Activated CD8-positive, alpha-beta memory T cell treated with anti-CD3 and anti-CD28 coated beads for 24 hours (primary cell): ENCODE data around the gene KRTAP10-6.
"Not testable (repeated sequence)": the region's sequence is repeated elsewhere in the genome, so short reads cannot be mapped to it uniquely, and the experiment has no call there.

Source experiments
- DNase-seq: peaks from one replicate; pipeline ENCODE4 v3.0.0-alpha.2; 2020

Gene KRTAP10-6, protein sequence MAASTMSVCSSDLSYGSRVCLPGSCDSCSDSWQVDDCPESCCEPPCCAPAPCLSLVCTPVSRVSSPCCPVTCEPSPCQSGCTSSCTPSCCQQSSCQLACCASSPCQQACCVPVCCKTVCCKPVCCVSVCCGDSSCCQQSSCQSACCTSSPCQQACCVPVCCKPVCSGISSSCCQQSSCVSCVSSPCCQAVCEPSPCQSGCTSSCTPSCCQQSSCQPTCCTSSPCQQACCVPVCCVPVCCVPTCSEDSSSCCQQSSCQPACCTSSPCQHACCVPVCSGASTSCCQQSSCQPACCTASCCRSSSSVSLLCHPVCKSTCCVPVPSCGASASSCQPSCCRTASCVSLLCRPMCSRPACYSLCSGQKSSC

GRCh38 chr21:44592446-44593311 lies at the start of gene KRTAP10-6:
TSS of gene KRTAP10-6 (minus strand) at chr21:44592505. CDS start at chr21:44592484, 21 bp downstream.
- no peak for DNase-seq

- DNase-seq: no peak
These were observed 48.5 kb upstream of the KRTAP10-6 start for GRCh38 chr21:44640761-44641160.

GRCh38 chr21:44639331-44639655 lies 47.0 kb upstream of the KRTAP10-6 start:
- DNase-seq: no peak

DNA sequence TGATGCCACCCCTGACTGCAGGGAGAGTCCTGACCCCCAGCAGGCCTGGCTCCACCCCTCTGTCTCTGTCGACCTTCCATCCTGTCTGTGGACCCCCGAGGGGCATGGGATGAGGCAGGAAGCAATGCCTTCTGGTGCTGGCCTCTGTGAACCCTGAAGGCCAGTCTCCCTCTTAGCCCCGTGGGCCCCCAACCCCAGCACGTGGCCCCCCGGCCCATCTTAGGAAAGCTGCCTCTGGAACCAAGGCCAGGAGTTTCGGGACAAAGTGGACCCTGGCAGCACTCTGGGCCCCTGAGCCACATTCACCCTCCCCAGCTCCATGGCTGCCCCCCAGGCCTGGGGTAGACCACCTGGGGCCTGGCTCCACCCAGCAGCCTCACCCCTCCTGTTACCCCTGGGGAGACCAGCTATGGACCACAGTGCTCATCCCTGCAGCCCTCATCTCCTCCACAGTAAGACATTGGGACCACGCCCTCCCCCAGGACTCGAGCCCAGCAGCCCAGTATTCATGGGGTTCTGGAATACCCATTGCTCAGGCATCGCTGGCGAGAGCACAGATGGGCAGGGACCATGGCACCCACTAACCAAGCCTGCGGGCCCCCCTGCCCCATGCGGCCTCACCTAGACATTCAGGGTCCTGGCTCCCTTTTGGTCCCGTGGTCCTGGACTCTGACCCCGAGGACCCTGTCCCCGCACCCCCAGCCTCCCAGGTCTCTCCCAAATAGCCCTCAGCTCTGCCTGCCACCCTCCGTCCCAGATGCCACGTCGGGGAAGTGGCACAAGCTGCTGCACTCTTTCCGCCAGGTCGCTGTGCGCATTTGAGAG lies 46.4 kb upstream of the KRTAP10-6 start:
- DNase-seq: not testable (repeated sequence)

DNA sequence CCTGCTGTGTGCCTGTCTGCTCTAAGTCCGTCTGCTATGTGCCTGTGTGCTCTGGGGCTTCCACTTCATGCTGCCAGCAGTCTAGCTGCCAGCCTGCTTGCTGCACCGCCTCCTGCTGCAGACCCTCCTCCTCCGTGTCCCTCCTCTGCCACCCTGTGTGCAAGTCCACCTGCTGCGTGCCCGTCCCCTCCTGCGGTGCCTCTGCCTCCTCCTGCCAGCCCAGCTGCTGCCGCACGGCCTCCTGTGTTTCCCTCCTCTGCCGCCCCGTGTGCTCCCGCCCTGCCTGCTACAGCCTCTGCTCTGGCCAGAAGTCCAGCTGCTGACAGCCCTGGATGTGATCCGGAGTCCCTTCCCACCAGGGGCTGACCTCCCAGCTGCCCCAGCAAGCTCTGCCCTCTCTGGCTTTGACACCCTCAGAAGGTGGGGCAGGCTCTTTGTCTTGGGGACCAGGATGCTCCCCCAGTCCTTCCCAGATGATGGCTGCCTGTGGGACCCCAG lies 45.6 kb upstream of the KRTAP10-6 start:
- DNase-seq: not testable (repeated sequence)

DNA sequence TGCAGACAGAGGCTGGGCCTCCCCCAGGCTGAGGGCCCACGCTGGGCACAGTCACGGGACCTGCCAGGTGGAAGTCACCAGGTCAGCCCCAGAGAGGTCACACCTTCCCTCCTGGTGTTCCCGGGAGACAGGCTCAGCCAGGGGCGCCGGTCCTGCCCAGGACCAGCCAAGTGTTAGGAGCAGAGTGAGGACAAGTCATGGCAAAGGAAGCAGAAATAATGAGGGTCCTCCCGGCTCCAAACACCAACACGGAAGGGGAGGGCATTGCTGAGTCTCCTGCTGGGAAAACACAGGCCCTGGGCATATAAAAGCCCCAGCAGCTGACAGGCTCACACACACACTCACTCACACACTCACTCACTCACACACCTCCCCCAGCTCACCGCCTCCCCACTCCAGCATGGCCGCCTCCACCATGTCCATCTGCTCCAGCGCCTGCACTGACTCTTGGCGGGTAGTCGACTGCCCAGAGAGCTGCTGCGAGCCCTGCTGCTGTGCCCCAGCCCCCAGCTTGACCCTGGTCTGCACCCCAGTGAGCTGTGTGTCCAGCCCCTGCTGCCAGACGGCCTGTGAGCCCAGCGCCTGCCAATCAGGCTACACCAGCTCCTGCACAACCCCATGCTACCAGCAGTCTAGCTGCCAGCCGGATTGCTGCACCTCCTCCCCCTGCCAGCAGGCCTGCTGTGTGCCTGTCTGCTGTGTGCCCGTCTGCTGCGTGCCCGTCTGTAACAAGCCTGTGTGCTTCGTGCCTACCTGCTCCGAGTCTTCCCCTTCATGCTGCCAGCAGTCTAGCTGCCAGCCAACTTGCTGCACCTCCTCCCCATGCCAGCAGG lies 44.9 kb upstream of the KRTAP10-6 start, which contains the start of gene KRTAP10-10:
KRTAP10-10 (plus strand) TSS at position 339 of the 833 bp plus-strand sequence; CDS start at position 401, 62 bp downstream.
- no peak for DNase-seq

DNA sequence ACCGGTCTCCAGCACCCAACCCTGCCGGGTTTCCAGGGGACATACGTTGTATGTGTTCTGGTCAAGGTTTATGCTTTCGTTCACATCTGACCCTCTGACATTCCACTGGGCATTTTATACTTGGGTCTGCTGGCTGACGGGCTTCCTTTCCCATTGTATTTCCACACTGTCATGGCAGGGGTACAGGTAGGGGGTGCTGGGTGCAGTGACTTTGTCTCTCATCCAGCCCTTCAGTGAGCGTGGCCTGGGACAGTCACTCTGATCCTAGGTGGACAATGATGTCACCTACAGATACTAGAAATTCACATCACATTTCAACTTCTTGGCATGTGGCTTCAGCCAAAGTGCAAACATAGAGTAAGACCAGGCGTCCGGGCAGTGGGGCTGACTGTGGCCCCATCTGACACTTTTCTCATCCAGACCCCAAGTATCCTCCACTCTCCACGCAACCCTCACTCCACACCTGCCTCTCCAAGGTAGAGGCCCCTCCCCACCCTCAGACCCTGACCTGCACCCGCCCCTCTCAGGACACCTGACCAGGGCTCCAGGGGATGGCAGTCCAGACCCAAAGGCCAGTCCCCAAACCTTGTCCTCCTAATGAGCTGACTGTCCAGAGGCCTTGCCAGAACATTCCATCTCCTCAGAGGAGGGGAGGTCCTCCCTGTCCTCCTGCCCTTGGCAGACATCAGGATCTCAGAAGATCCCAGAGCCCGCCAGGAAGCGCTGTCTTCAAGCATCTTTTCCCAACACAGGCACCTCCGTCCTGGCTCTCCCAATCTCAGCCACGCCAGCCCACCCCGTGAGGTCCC lies 44.1 kb upstream of the KRTAP10-6 start:
- DNase-seq: no peak

DNA sequence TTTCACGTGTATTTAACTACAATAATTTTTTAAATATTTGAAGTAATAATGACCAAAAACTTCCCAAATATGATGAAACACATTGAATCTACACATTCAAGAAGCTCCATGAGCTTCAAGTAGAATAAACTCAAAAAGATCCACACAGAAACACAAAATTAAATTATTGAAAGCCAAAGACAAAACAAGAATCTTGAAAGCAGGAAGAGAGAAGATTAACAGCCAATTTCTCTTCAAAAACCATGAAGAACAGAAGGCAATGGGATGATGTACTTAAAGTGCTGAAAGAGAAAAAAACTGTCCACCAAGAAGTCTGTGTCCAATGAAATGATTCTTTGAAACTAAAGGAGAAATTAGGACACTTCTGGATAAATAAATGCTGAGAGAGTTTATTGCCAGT lies 39.8 kb upstream of the KRTAP10-6 start:
- no peak for DNase-seq

DNA sequence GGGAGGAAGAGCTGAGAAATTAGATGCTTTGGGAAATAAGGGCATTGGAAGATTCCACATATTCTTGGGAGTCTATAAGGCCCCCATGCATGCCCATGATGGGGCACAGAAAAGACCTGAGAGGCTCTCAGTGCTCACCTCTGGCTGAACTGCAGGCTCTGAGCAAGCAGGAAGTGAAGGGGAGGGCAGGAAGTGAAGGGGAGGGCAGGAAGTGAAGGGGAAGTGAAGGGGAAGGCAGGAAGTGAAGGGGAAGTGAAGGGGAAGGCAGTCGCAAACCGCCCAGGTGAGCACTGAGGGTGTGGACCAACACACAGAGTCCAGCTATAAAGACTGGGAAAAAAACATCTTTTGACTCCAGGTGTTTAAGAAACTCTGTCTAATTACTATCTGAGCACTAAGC lies 38.1 kb upstream of the KRTAP10-6 start:
- no peak for DNase-seq

DNA sequence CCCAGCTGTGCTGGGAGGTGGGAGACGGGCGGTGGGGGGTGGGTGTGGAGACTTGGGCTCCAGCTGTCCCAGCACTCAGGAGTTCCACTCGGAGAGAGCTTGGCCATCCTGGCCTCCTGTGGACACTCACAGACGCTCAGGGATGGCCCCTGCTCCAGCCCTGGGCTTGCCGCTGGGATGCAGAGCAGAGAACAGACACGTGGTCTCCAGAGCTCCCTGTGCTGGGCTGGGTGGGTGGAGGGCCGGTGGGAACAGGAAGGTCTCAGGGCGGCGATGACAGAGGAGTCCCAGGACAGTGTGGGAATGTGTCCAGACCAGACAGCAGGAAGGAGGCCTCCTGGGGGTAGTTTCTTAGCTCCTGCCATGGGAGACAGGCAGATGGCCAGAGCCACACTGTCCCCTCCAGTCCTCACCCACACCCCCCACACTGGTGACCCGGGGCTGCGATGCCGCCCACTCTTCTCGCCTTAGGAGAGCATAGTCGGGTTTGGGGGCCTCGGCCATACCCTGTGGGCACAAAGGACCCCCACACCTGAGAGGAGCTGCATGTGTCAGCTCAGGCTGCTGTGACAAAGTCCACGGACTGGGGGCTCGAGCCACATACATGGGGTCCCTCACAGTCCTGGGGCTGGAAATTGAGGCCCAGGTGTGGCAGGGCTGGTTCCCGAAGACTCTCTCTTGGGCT lies 36.5 kb upstream of the KRTAP10-6 start:
- no peak for DNase-seq

DNA sequence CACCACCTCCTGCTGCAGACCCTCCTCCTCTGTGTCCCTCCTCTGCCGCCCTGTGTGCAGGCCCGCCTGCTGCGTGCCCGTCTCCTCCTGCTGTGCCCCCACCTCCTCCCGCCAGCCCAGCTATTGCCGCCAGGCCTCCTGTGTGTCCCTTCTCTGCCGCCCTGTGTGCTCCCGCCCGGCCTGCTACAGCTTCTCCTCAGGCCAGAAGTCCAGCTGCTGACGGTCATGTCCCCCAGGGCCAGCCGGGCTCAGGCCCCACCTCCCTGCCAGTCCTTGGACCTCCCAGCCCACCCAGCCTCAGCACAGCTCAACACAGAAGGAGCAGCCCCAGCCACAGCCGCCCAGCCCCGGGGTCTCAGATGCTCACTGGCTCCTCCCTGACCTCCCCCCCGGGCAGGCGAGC lies 35.5 kb upstream of the KRTAP10-6 start:
- DNase-seq: not testable (repeated sequence)

- not testable (repeated sequence) for DNase-seq
These were observed 35.0 kb upstream of the KRTAP10-6 start for GRCh38 chr21:44627181-44627822.

GRCh38 chr21:44626673-44627143 lies 34.4 kb upstream of the KRTAP10-6 start, which contains the start of gene KRTAP10-9:
TSS of gene KRTAP10-9 (plus strand) at chr21:44627093. CDS start at chr21:44627172, 79 bp downstream.
- no peak for DNase-seq

DNA sequence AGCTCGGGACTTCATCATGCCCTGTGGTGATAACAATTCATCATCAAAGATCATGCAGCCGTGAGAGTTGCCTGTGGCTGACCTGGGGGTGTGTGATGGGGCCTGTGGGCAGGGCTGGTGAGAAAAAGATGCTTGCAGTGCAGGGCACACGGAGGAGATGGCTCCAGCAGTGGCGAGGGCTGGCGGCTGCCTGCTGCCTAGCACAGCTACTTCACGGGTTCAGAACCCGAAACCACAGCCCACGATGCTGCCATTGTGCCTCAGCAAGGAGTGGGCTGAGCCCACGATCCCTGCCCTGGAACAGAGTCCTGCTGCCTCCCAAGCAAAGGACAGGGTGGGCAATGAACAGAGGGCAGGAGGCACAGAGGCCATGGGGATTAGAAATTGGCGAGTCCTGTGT lies 34.0 kb upstream of the KRTAP10-6 start:
- DNase-seq: no peak

DNA sequence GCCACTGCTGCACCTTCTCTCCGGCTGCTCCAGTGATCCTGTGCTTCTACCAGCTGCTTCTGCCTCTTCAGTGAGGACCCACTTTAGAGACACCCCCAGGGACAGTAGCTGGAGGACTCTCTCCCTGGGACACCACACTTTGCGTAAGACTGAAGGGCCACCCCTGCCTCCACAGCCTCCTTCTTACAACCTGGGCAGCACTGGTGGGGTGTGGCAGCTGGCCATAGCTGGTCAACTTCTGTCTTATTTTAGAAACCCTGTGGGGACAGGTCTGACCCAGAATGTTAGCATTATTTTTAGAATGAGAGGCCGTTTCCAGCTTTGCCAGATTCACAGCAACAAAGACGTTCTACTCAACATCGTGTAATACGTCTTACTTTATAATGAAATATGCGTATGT lies 33.5 kb upstream of the KRTAP10-6 start:
- no peak for DNase-seq

GRCh38 chr21:44623575-44623974 lies 31.3 kb upstream of the KRTAP10-6 start:
- DNase-seq: no peak

DNA sequence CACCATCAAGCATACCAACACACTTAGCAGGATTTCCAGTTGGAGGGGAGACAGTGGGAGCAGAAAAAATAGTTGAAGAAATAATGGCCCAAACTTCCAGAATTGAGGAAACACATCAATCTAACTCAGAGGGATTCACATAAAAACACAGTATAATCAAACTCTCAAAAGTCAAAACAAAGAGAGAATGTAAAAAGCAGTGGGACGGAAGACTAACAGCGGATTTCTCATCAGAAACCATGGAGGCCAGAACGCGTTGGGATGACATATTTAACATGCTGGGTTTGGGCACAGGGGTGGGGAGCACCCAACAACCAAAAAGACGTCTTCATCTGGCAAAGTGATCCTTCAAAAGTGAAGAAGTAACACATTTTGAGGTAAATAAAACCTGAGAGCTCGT lies 27.6 kb upstream of the KRTAP10-6 start:
- DNase-seq: no peak

GRCh38 chr21:44618909-44619308 lies 26.6 kb upstream of the KRTAP10-6 start:
- DNase-seq: peak; percentile 77

DNA sequence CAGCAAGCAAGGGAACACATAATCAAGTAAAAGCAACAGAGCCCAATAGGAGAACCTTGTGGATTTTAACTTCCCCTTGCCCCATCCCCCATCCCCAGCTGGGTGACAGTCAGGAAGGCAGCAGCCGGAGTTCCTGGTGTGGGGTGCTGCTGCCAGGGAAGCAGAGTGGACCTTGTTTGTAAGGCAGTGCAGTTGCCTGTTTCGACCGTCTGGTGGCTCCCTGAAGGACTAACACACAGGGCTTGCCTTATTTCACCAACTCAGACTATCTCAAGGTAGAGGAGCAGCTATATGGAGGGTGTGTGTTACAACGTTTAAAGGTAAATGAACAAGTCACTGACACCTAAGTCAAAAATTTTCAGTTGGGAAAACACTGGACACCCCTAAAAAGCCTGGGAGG lies 26.2 kb upstream of the KRTAP10-6 start:
- DNase-seq: no peak

GRCh38 chr21:44617071-44617501 lies 24.8 kb upstream of the KRTAP10-6 start:
- no peak for DNase-seq
